Glutamatergic neuron (in vitro differentiated cells): Measurements from ENCODE around the gene DHRS7C. TPM values are rescaled to one million over a fixed set of nuclear protein-coding genes. Genes with fewer than 3 reads are reported as not detected.

ENCODE experiments used
- DNase-seq: peaks from one replicate; pipeline ENCODE4 v3.0.0; 2022
- H3K27ac Mint-ChIP-seq: one replicate; pipeline ENCODE4 v1.8.0; 2020; ENCODE audit warnings: mild to moderate bottlenecking, mixed read lengths, inconsistent platforms; ENCODE audit not compliant: unreplicated experiment
- H3K27me3 Mint-ChIP-seq: one replicate; pipeline ENCODE4 v1.8.0; 2020; ENCODE audit warnings: mild to moderate bottlenecking, moderate library complexity, mixed read lengths, inconsistent platforms; ENCODE audit not compliant: unreplicated experiment
- H3K36me3 Mint-ChIP-seq: one replicate; pipeline ENCODE4 v1.8.0; 2020; ENCODE audit warnings: mild to moderate bottlenecking, mixed read lengths, inconsistent platforms; ENCODE audit not compliant: unreplicated experiment
- H3K4me1 Mint-ChIP-seq: one replicate; pipeline ENCODE4 v1.8.0; 2020; ENCODE audit warnings: mild to moderate bottlenecking, low read depth, mixed read lengths, inconsistent platforms; ENCODE audit not compliant: unreplicated experiment
- H3K4me3 Mint-ChIP-seq: one replicate; pipeline ENCODE4 v1.8.0; 2020; ENCODE audit warnings: mild to moderate bottlenecking, mixed read lengths, inconsistent platforms; ENCODE audit not compliant: unreplicated experiment
- H3K9me3 Mint-ChIP-seq: one replicate; pipeline ENCODE4 v1.8.0; 2020; ENCODE audit warnings: mild to moderate bottlenecking, moderate library complexity, mixed read lengths, inconsistent platforms; ENCODE audit not compliant: unreplicated experiment
- total RNA-seq: library from RNA; stranded (reverse); fragmentation: NEBNext Ultra II Directional; extraction: Animal tissue kit (Norgen Biotek cat#: 25700); gene quantifications from one replicate; pipeline ENCODE4 v1.2.1, GENCODE V29; 2021; ENCODE audit not compliant: unreplicated experiment
- TF ChIP-seq, protein P1 (sequence below): fragments of 200-600 bp; sonication (generic); IDR thresholded peaks from one replicate; pipeline ENCODE4 v1.5.0; 2021; ENCODE audit not compliant: partially characterized antibody, unreplicated experiment

Gene DHRS7C
- total RNA-seq, 1 donor from 2014 or later: not detected

DNA sequence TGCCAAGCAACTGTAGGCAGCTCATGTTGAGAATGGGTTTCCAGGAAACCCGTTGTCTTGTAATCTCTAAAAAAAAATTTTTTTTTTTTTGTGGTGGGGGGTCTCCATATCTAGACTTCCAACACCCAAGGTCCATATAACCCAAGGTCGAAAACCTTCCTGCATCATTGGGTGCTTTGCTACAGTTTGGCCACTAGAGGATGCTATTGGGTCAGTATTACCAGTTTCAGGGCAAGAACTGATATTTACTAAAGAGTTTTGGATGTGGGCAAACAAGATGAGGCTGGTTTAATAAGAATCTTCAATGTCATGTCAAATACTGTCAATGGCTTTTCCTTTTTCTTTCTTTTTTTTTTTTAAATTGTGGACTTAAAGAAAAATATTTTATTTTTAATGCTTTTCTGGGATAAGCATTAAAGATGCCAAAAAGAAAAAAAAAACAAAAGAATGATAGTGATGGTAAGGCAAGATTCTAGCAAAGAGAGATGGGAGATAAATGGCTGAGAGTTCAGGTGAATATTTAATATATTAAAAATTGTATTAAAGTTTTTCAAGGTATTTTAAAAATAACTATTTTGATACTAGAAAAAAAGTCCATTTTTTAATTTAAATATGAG lies 62.2 kb downstream of the DHRS7C start:
- Mint-ChIP-seq H3K36me3 (no peaks in the 10 kb centered on the region), H3K27ac (no peak overlapping the region), H3K27me3 (peaks cover 4% of the 10 kb centered on the region), H3K4me1 (peaks cover 15% of the 10 kb centered on the region), H3K4me3 (no peak overlapping the region), H3K9me3 (peaks cover 3% of the 10 kb centered on the region)
- TF ChIP-seq, protein P1, sequence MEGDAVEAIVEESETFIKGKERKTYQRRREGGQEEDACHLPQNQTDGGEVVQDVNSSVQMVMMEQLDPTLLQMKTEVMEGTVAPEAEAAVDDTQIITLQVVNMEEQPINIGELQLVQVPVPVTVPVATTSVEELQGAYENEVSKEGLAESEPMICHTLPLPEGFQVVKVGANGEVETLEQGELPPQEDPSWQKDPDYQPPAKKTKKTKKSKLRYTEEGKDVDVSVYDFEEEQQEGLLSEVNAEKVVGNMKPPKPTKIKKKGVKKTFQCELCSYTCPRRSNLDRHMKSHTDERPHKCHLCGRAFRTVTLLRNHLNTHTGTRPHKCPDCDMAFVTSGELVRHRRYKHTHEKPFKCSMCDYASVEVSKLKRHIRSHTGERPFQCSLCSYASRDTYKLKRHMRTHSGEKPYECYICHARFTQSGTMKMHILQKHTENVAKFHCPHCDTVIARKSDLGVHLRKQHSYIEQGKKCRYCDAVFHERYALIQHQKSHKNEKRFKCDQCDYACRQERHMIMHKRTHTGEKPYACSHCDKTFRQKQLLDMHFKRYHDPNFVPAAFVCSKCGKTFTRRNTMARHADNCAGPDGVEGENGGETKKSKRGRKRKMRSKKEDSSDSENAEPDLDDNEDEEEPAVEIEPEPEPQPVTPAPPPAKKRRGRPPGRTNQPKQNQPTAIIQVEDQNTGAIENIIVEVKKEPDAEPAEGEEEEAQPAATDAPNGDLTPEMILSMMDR: peak; percentile 96
- no peak for DNase-seq

DNA sequence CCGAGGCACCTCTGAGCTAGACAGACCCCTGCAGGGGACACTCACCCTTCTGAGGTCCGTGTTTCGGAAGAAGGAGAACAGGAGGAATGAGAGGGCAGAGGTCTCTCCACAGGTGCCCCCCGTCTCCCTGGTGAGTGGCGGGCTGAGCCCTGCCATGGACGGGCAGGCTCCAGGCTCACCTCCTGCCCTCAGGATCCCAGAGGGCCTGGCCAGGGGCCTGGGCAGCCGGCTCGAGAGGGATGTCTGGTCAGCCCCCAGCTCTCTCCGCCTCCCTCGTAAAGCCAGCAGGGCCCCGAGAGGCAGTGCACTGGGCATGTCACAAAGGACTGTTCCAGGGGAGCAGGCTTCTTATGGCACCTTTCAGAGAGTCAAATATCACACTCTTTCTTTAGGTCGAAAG lies 62.8 kb downstream of the DHRS7C start:
- Mint-ChIP-seq H3K4me3 (no peak overlapping the region), H3K4me1 (peaks cover 15% of the 10 kb centered on the region), H3K27ac (no peak overlapping the region), H3K9me3 (peaks cover 3% of the 10 kb centered on the region), H3K27me3 (peaks cover 3% of the 10 kb centered on the region), H3K36me3 (no peaks in the 10 kb centered on the region)
- DNase-seq: no peak
- TF ChIP-seq, protein P1: no peak

DNA sequence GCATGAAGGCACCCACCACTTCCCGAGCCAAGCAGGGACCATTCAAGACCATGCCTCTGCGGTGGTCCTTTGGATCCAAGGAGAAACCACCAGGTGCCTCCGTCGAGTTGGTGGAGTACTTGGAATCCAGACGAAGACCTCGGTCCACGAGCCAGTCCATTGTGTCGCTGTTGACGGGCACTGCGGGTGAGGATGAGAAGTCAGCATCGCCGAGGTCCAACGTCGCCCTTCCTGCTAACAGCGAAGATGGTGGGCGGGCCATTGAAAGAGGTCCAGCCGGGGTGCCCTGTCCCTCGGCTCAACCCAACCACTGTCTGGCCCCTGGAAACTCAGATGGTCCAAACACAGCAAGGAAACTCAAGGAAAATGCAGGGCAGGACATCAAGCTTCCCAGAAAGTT lies 63.4 kb downstream of the DHRS7C start:
- peaks cover 15% of the 10 kb centered on the region for H3K4me1 Mint-ChIP-seq
- H3K36me3 Mint-ChIP-seq: no peaks in the 10 kb centered on the region
- TF ChIP-seq, protein P1: no peak
- H3K27ac Mint-ChIP-seq: no peak overlapping the region
- H3K4me3 Mint-ChIP-seq: no peak overlapping the region
- peaks cover 3% of the 10 kb centered on the region for H3K27me3 Mint-ChIP-seq
- H3K9me3 Mint-ChIP-seq: peaks cover 3% of the 10 kb centered on the region
- DNase-seq: no peak

DNA sequence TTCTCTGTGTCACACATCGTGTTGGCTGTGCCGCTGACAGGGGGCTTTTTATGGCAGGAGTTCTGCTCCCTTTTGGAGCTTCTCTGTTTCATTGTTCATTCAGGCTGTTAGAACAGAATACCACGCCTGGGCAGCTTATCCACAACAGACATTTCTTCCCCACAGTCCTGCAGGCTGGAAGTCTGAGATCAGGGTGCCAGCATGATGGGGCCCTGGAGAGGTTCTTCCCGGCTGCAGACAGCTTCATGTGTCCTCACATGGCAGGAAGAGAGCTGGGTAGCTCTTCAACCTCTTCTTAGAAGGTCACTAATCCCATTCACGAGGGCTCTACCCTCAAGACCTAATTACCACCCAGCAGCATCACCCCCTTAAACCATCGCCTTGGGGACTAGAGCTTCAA lies 65.1 kb downstream of the DHRS7C start:
- TF ChIP-seq, protein P1: no peak
- Mint-ChIP-seq H3K27ac (peak overlapping the region; percentile 14), H3K4me3 (peak overlapping the region; percentile 5), H3K4me1 (peaks cover 20% of the 10 kb centered on the region), H3K36me3 (no peaks in the 10 kb centered on the region), H3K9me3 (peaks cover 3% of the 10 kb centered on the region), H3K27me3 (peaks cover 3% of the 10 kb centered on the region)
- DNase-seq: no peak

DNA sequence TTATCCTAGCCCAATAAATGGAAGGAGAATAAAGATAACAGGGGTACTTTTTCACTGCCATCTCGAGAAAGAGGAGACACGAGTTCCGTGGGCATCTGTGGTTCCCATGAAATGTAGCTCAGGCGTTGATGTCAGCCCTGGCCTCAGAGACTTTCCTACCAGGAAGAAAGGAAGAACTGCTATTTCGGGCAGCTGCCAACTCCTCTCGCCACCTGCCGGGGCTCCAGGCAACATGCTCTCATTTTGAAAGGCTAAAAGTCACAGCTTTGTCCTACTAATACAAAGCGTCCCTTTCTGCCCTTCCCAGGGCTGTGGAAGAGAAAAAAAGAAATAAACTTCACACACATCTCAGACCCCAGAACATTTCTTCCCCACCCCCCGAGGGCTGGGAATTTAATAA lies 65.8 kb downstream of the DHRS7C start:
- peak; percentile 29 for DNase-seq
- Mint-ChIP-seq H3K4me1 (peaks cover 20% of the 10 kb centered on the region), H3K36me3 (no peaks in the 10 kb centered on the region), H3K27ac (no peak overlapping the region), H3K9me3 (peaks cover 3% of the 10 kb centered on the region), H3K4me3 (no peak overlapping the region), H3K27me3 (peaks cover 3% of the 10 kb centered on the region)
- TF ChIP-seq, protein P1: no peak

Other genes starting within 250 kb of the DHRS7C start
- 61.0 TPM for gene STX8, start 215.8 kb downstream of the DHRS7C start, total RNA-seq
- not detected for gene CFAP52, start 214.9 kb downstream of the DHRS7C start, total RNA-seq
- 0.22 TPM for gene USP43, start 146.1 kb downstream of the DHRS7C start, total RNA-seq
- not detected for gene GSG1L2, start 30.5 kb upstream of the DHRS7C start, total RNA-seq
- not detected for gene GLP2R, start 34.3 kb upstream of the DHRS7C start, total RNA-seq
- not detected for gene RCVRN, start 113.7 kb upstream of the DHRS7C start, total RNA-seq